GM18870 (cell line): ENCODE measurements around the gene WFDC1.

Source experiments
- ATAC-seq: cut with Tn5 transposase; IDR thresholded peaks from one replicate; pipeline ENCODE4 v1.9.1; 2021; ENCODE audit warnings: moderate library complexity; ENCODE audit not compliant: unreplicated experiment

Gene WFDC1

DNA sequence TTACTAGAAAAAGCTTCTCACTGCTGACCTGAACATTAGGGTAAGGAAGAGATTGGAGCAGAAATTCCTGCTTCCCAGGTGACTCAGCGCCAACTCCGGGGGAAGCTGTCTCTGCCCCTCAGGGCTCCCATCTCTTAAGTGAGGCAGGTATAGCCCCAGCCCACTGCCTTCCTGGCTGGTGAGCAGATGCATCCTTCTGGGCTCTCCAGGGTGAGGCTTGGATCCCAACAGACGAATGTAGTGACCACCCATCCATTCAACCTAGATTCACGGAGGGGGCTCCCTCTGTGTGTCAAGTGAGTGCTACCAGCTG lies 76.8 kb downstream of the WFDC1 start:
- no peak for ATAC-seq

DNA sequence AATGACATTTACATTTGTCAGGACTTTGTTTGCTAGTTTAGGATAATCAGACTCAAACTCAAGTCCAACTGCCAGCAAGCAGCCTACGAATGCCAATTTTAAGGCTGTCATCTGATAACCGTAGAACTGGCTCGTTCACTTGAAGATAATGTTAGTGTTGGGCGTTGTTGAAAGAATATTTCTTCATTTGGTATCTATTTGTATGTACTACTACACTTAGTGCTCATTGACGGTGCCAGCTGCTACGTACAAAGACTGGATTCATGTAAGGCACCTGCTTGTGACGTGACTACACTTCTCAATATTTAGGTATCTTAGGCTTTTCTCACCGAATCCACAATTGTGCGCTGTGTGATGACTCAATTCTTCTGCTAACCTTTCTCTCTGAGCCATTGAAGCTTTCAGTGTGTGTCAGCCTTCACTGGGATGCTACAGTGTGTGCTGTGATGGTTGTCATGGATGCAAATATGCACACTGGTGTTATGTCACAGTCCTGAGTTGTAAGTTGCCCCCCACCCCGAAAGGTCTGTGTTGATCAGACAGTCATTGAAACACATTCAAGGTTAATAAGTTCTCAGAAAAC lies 79.3 kb downstream of the WFDC1 start:
- ATAC-seq = no peak

DNA sequence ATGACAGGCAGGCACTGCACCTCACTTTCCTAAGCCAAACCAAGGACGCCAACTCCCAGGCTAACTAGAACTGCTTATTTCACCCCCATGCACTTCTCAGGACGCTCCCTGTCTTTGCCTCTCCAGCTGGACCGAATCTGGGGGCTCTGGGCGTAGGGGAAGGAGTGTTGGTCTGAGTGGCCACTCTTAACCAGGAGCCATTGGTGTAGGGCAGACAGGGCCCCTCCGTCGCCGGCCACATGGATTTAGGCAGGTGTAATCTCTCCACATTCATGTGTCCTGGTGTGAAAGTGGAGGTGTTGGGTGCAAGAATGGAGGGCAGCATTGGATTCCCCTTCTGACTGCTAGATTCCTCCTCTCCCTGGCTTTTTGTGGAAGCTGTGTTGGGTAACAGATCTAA lies 83.4 kb downstream of the WFDC1 start:
- ATAC-seq = no peak

DNA sequence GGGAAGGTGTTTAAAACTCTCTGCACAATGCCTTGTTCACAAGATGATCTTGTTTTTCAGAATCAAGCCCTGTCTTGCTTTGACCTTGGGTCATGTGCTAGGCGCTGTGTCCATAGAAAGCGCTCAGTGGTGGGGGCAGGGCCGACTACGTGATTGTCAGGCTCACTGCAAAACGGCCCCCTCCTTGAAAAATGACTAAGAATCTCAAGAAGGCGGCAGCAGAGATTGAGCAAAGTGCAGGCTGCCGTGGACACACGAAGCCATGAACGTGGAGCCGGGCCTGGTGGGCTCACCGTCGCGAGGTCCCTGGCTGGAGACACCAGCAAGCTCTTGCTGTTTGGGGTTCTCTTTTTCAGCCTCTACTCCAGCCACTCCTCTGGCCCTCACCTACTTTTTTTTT lies 83.9 kb downstream of the WFDC1 start:
- ATAC-seq = no peak

DNA sequence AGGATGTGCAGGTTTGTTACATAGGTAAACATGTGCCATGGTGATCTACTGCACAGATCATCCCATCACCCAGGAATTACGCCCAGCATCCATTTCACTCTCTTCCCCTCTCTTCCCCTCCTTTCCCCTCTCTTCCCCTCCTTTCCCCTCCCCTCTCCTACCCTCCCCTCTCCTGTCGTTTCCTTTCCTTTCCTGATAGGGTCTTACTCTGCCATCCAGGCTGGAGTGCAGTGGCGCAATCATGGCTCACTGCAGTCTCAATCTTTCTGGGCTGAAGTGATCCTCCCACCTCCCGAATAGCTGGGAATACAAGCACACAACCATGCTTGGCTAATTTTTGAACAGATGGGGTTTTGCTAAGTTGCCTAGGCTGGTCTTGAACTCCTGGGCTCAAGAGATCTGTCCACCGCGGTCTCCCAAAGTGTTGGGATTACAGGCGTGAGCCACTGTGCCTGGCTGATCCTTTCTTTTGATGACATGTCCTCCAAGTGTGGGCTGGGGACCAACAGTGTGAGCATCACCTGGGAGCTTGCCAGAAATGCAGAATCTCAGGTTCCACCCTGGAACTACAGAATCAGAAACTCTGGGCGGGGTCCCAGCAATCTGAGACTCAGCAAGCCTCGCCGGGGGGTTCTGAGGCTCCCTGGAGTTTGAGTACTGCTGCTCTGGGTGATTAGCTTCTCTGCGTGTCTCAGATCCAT lies 84.5 kb downstream of the WFDC1 start:
- no peak for ATAC-seq
